Heart left ventricle (tissue), 16 donors: Measurements from ENCODE around the gene ADGRD1. TPM values are rescaled to one million over a fixed set of nuclear protein-coding genes. Genes with fewer than 3 reads are reported as not detected.

Experiments used
- ATAC-seq, 4 donors: fragments of 200-7000 bp; cut with Tn5 transposase; one replicate each; pipeline ENCODE4 v1.9.1; 2020 to 2022; ENCODE audit warnings: moderate library complexity in 4 of 4, mild to moderate bottlenecking in 3 of 4, moderate number of reproducible peaks in 1 of 4
- DNase-seq, 5 donors: peaks; one replicate each; pipeline ENCODE4 v3.0.0-alpha.2; 2020
- H3K27ac ChIP-seq, 12 donors: fragments of 200-600 bp; sonication (generic) in 4 of 12; one replicate each; pipeline versions ENCODE4 v1.5.0 to v1.8.0; 2016 to 2022; ENCODE audit warnings: mild to moderate bottlenecking in 2 of 12
- H3K27me3 ChIP-seq, 9 donors: fragments of 200-600 bp; sonication (generic) in 2 of 9; one replicate each; pipeline versions ENCODE4 v1.5.1 to v1.8.0; 2016 to 2022; ENCODE audit warnings: mild to moderate bottlenecking in 3 of 9
- H3K36me3 ChIP-seq, 9 donors: fragments of 200-600 bp; sonication (generic) in 2 of 9; one replicate each; pipeline versions ENCODE4 v1.5.0 to v1.8.0; 2018 to 2022; ENCODE audit warnings: mild to moderate bottlenecking in 2 of 9
- H3K4me1 ChIP-seq, 12 donors: fragments of 200-600 bp; sonication (generic) in 4 of 12; one replicate each; pipeline versions ENCODE4 v1.5.0 to v1.8.0; 2016 to 2022; ENCODE audit warnings: mild to moderate bottlenecking in 3 of 12
- H3K4me3 ChIP-seq, 12 donors: fragments of 200-600 bp; sonication (generic) in 4 of 12; one replicate each; pipeline versions ENCODE4 v1.5.0 to v1.8.0; 2017 to 2022; ENCODE audit warnings: mild to moderate bottlenecking in 9 of 12, moderate library complexity in 4 of 12
- H3K9me3 ChIP-seq, 12 donors: fragments of 200-600 bp; sonication (generic) in 4 of 12; one replicate each; pipeline versions ENCODE4 v1.5.0 to v1.8.0; 2016 to 2022; ENCODE audit warnings: mild to moderate bottlenecking in 1 of 12
- POLR2A ChIP-seq, 2 donors: fragments of 450-650 bp; IDR thresholded peaks; one replicate each; pipeline ENCODE4 v1.6.1; 2017; ENCODE audit warnings: antibody characterized with exemption in 2 of 2, mild to moderate bottlenecking in 2 of 2, moderate library complexity in 2 of 2
- WGBS, 4 donors: extraction: QIAGEN DNeasy Blood & Tissue Kit in 2 of 4; methylation state at CpG; one replicate each; pipeline versions ENCODE4 v1.1.5 to v1.1.7; 2013 to 2018; 5-methylcytosine and 5-hydroxymethylcytosine counted together
- intact Hi-C, 10 donors: fragments of 100-400 bp; cut with DNase I; formaldehyde crosslinking; loops; one replicate each; pipeline versions ENCODE4 v1.11.1 to v1.14.2; 2022
- polyA plus RNA-seq, 2 donors: library from polyadenylated mRNA; stranded (reverse); fragments of 200-250 nt; gene quantifications; one replicate each; pipeline ENCODE4 v1.2.3, GENCODE V29; 2013
- total RNA-seq, 9 donors: library from RNA; depleted of rRNA in 2 of 9; stranded (reverse); fragments of >200 nt in 2 of 9; fragmentation: NEBNext Ultra II Directional in 3 of 9; extraction: Animal tissue kit (Norgen Biotek cat#: 25700) in 3 of 9; gene quantifications; one replicate each; pipeline versions ENCODE4 v1.1.0 to v1.2.4, GENCODE V29; 2016 to 2023
- TF ChIP-seq, protein P1 (sequence below), 12 donors: fragments of 200-600 bp; sonication (generic) in 4 of 12; IDR thresholded peaks; one replicate each; pipeline versions ENCODE4 v1.5.0 to v1.8.0; 2018 to 2022; ENCODE audit warnings: antibody characterized with exemption in 12 of 12, mild to moderate bottlenecking in 5 of 12
- donor health status: ischemic (EF 13 %, LVEDD 7.1; RV severe dilation, severe dysfunction).
- donor health status: healthy with polysubstance abuse.
- donor health status: DM: no; HTN: yes; CAD: no.
- donor health status: DM: no; HTN: no; CAD: no.
- donor health status: ischemic (EF 25% LVEDD 6.9; RV normal size, moderate dysfunction).
- donor health status: ischemic (EF 25% LVEDD 5.7; RV mildly dilated, moderate dysfunction).
- donor health status: healthy.
- donor health status: DM: yes; HTN: yes; CAD: no.
- donor health status: ischemic (EF 35%, LVEDD 5.7; RV mildly dilated, moderate dysfunction).
- donor health status: nonischemic (EF 11% LVEDD 7.7; RV severe dilation, severe dysfunction).
- donor health status: DM: yes; HTN: yes; CAD: no.
- donor health status: PGD.
- donor health status: ischemic (EF 29% LVEDD 5.4; RV normal size, mild dysfunction).
- donor health status: nonischemic (EF 23%, LVEDD 6.1; RV moderate dilation, normal function).

ADGRD1 gene
- total and polyA plus RNA-seq, 11 donors = 22.7 to 109 (median 66.3) TPM

GRCh38 chr12:130959632-130960031, 5.9 kb downstream of the ADGRD1 start:
- TF ChIP-seq, protein P1, sequence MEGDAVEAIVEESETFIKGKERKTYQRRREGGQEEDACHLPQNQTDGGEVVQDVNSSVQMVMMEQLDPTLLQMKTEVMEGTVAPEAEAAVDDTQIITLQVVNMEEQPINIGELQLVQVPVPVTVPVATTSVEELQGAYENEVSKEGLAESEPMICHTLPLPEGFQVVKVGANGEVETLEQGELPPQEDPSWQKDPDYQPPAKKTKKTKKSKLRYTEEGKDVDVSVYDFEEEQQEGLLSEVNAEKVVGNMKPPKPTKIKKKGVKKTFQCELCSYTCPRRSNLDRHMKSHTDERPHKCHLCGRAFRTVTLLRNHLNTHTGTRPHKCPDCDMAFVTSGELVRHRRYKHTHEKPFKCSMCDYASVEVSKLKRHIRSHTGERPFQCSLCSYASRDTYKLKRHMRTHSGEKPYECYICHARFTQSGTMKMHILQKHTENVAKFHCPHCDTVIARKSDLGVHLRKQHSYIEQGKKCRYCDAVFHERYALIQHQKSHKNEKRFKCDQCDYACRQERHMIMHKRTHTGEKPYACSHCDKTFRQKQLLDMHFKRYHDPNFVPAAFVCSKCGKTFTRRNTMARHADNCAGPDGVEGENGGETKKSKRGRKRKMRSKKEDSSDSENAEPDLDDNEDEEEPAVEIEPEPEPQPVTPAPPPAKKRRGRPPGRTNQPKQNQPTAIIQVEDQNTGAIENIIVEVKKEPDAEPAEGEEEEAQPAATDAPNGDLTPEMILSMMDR (IDR thresholded peaks at IDR 0.05) = no peak
- no peak for TF ChIP-seq POLR2A (IDR thresholded peaks at IDR 0.05)
- Histone ChIP-seq H3K27ac (peak overlapping the region in 4 of 12 donors; percentile 25 to 81 (median 80)), H3K27me3 (no peaks in the 10 kb centered on the region), H3K36me3 (peaks cover 0 to 20% (median 0%) of the 10 kb centered on the region in 9 donors), H3K4me3 (peak overlapping the region in 1 of 12 donors; percentile 2), H3K9me3 (no peaks in the 10 kb centered on the region), H3K4me1 (peaks cover 0 to 60% (median 10%) of the 10 kb centered on the region in 12 donors)
- ATAC-seq (no peak), DNase-seq (no peak)
- intact Hi-C loops = loop anchor here in 3 of 10 donors (2.0 to 5.0 kb wide), 3 partner anchors 43 to 47 kb away; no protein-coding TSS in a partner anchor
- 77 to 82% (median 80%) methylated on average over 8 of the region's 8 CpGs for WGBS, 4 donors

DNA sequence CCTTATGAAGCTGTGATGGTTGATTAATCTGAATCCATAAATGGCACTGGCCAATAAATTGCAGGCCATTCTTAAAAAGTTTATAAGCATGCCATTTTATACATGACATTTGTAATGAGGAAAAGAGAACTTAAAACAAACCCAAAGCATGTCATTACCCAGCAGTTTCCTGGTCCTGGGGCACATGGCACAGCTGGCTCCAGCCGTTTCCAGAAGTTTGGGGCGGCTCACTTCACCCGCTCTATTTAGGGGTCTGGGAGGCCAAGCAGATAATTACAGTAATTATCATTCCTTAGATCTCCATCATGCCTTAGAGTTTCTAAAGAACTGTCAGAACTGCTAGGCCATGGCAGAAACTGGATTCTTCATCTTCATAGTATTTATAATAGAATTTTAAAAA, 6.4 kb downstream of the ADGRD1 start:
- Histone ChIP-seq H3K27me3 (no peaks in the 10 kb centered on the region), H3K36me3 (peaks cover 0 to 20% (median 0%) of the 10 kb centered on the region in 9 donors), H3K4me3 (peak overlapping the region in 1 of 12 donors; percentile 2), H3K27ac (peak overlapping the region in 4 of 12 donors; percentile 25 to 81 (median 80)), H3K4me1 (peaks cover 0 to 60% (median 10%) of the 10 kb centered on the region in 12 donors), H3K9me3 (no peaks in the 10 kb centered on the region)
- DNase-seq = no peak
- TF ChIP-seq, protein P1 (IDR thresholded peaks at IDR 0.05) = no peak
- TF ChIP-seq POLR2A (IDR thresholded peaks at IDR 0.05) = no peak
- no peak for ATAC-seq
- intact Hi-C loops = loop anchor here in 1 of 10 donors (2.0 kb wide), 1 partner anchor 47 kb away; no protein-coding TSS in a partner anchor
- 71 to 87% (median 85%) methylated on average over 3 of the region's 3 CpGs for WGBS, 4 donors

- peak overlapping the region in 10 of 12 donors; percentile 14 to 86 (median 66) for H3K27ac ChIP-seq
- H3K9me3 ChIP-seq = no peaks in the 10 kb centered on the region
- H3K4me1 ChIP-seq = peaks cover 0 to 60% (median 11%) of the 10 kb centered on the region in 12 donors
- H3K4me3 ChIP-seq = no peak overlapping the region
- TF ChIP-seq, protein P1 (IDR thresholded peaks at IDR 0.05) = no peak
- no peak for TF ChIP-seq POLR2A (IDR thresholded peaks at IDR 0.05)
- H3K36me3 ChIP-seq = peaks cover 0 to 20% (median 0%) of the 10 kb centered on the region in 9 donors
- ATAC-seq (no peak), DNase-seq (no peak)
- H3K27me3 ChIP-seq = no peaks in the 10 kb centered on the region
- WGBS, 4 donors = 81 to 89% (median 84%) methylated on average over 8 of the region's 8 CpGs
- intact Hi-C loops = loop anchor here in 1 of 10 donors (2.0 kb wide), 1 partner anchor 46 kb away; no protein-coding TSS in a partner anchor
Observed at GRCh38 chr12:130960787-130961186, 7.1 kb downstream of the ADGRD1 start.

GRCh38 chr12:130961921-130962451, 8.3 kb downstream of the ADGRD1 start:
- intact Hi-C loops = loop anchor here in 1 of 10 donors (2.0 kb wide), 1 partner anchor 45 kb away; no protein-coding TSS in a partner anchor
- ATAC-seq (peak; percentile 90 to 93 (median 92)), DNase-seq (peak; percentile 73 to 94 (median 78))
- no peaks in the 10 kb centered on the region for H3K27me3 ChIP-seq
- TF ChIP-seq, protein P1 (IDR thresholded peaks at IDR 0.05) = peak in 1 of 12 donors; percentile 21
- no peak for TF ChIP-seq POLR2A (IDR thresholded peaks at IDR 0.05)
- peak overlapping the region; percentile 14 to 86 (median 64) for H3K27ac ChIP-seq
- H3K36me3 ChIP-seq = peaks cover 0 to 22% (median 3%) of the 10 kb centered on the region in 9 donors
- H3K4me3 ChIP-seq = no peak overlapping the region
- H3K9me3 ChIP-seq = no peaks in the 10 kb centered on the region
- WGBS, 4 donors = 40 to 48% (median 44%) methylated on average over 9 of the region's 9 CpGs
- H3K4me1 ChIP-seq = peaks cover 0 to 54% (median 13%) of the 10 kb centered on the region in 12 donors
